Mesenchymal stem cell (in vitro differentiated cells and primary cell): ENCODE measurements around the gene ASPHD2.
"Not testable (repeated sequence)": the region's sequence is repeated elsewhere in the genome, so short reads cannot be mapped to it uniquely, and the experiment has no call there.

ENCODE experiments used
- DNase-seq: peaks from one replicate; pipeline ENCODE4 v3.0.0-alpha.2; 2013
- H2AFZ ChIP-seq: one replicate; pipeline ENCODE4 v1.6.1; 2013; ENCODE audit warnings: low read depth, mild to moderate bottlenecking, control low read depth, inconsistent platforms, low read length, moderate library complexity
- H2AK5ac ChIP-seq: 2 replicates; pipeline ENCODE4 v1.6.1; 2013; ENCODE audit warnings: low read length, moderate library complexity, mild to moderate bottlenecking, inconsistent platforms; ENCODE audit not compliant: severe bottlenecking
- H2BK120ac ChIP-seq: one replicate; pipeline ENCODE4 v1.6.1; 2013; ENCODE audit warnings: low read depth, mild to moderate bottlenecking, inconsistent platforms, low read length, moderate library complexity
- H2BK12ac ChIP-seq, 2 experiments: one replicate each; pipeline ENCODE4 v1.6.1; 2013; ENCODE audit warnings: inconsistent platforms in 2 of 2, low read length in 2 of 2, mild to moderate bottlenecking in 2 of 2, moderate library complexity in 2 of 2, control low read depth in 1 of 2
- H2BK15ac ChIP-seq: one replicate; pipeline ENCODE4 v1.6.1; 2013; ENCODE audit warnings: mild to moderate bottlenecking, low read depth, inconsistent platforms; ENCODE audit not compliant: poor library complexity, severe bottlenecking
- H2BK5ac ChIP-seq: 2 replicates; pipeline ENCODE4 v1.6.1; 2013; ENCODE audit warnings: low read depth, mild to moderate bottlenecking, low read length, control low read depth, inconsistent platforms; ENCODE audit not compliant: poor library complexity, severe bottlenecking
- H3K14ac ChIP-seq, 2 experiments: one replicate each; pipeline ENCODE4 v1.6.1; 2013; ENCODE audit warnings: inconsistent platforms in 2 of 2, low read length in 2 of 2, control low read depth in 1 of 2, mild to moderate bottlenecking in 1 of 2, moderate library complexity in 1 of 2
- H3K18ac ChIP-seq, 2 experiments: one replicate each; pipeline ENCODE4 v1.6.1; 2013; ENCODE audit warnings: inconsistent platforms in 2 of 2, low read length in 2 of 2, control low read depth in 1 of 2, low read depth in 1 of 2, mild to moderate bottlenecking in 1 of 2
- H3K23ac ChIP-seq, 2 experiments: one replicate each; pipeline ENCODE4 v1.6.1; 2013; ENCODE audit warnings: inconsistent platforms in 2 of 2, low read length in 2 of 2, mild to moderate bottlenecking in 2 of 2, moderate library complexity in 2 of 2, control low read depth in 1 of 2
- H3K27ac ChIP-seq: 2 replicates; pipeline ENCODE4 v1.5.1; 2013; ENCODE audit warnings: mild to moderate bottlenecking, moderate library complexity, low read length, control low read depth, inconsistent platforms; ENCODE audit not compliant: poor library complexity, severe bottlenecking
- H3K27me3 ChIP-seq, 2 experiments: 2 replicates each; pipeline versions ENCODE4 v1.6.1 to v1.7.0; 2013; ENCODE audit warnings: low read length in 2 of 2, mild to moderate bottlenecking in 2 of 2, moderate library complexity in 2 of 2, control low read depth in 1 of 2, inconsistent platforms in 1 of 2; ENCODE audit not compliant: control insufficient read depth in 1 of 2, insufficient read depth in 1 of 2
- H3K36me3 ChIP-seq, 2 experiments: 2 replicates each; pipeline versions ENCODE4 v1.6.1 to v1.7.0; 2013; ENCODE audit warnings: low read length in 2 of 2, control low read depth in 1 of 2, inconsistent platforms in 1 of 2, low read depth in 1 of 2, mild to moderate bottlenecking in 1 of 2; ENCODE audit not compliant: insufficient read depth in 2 of 2, control insufficient read depth in 1 of 2
- H3K4ac ChIP-seq, 2 experiments: one replicate each; pipeline ENCODE4 v1.6.1; 2013; ENCODE audit warnings: inconsistent platforms in 2 of 2, low read length in 2 of 2, mild to moderate bottlenecking in 2 of 2, moderate library complexity in 2 of 2, control low read depth in 1 of 2, low read depth in 1 of 2
- H3K4me1 ChIP-seq: 2 replicates; pipeline ENCODE4 v1.6.1; 2013; ENCODE audit warnings: low read depth, low read length, control low read depth; ENCODE audit not compliant: control insufficient read depth, insufficient read depth
- H3K4me2 ChIP-seq: 2 replicates; pipeline ENCODE4 v1.6.1; 2013; ENCODE audit warnings: low read length, mild to moderate bottlenecking, inconsistent platforms; ENCODE audit not compliant: poor library complexity, severe bottlenecking
- H3K4me3 ChIP-seq, 2 experiments: 2 replicates each; pipeline versions ENCODE4 v1.5.1 to v1.7.0; 2013; ENCODE audit warnings: low read length in 2 of 2, mild to moderate bottlenecking in 2 of 2, control low read depth in 1 of 2, low read depth in 1 of 2; ENCODE audit not compliant: insufficient read depth in 1 of 2
- H3K79me1 ChIP-seq: replicated peaks from 2 replicates; pipeline ENCODE4 v1.6.1; 2013; ENCODE audit warnings: mild to moderate bottlenecking, control low read depth, low read length, inconsistent platforms; ENCODE audit not compliant: poor library complexity, severe bottlenecking
- H3K9ac ChIP-seq: 2 replicates; pipeline ENCODE4 v1.7.0; 2013; ENCODE audit warnings: mild to moderate bottlenecking, low read length, moderate library complexity
- H3K9me3 ChIP-seq: 2 replicates; pipeline ENCODE4 v1.7.0; 2013; ENCODE audit warnings: mild to moderate bottlenecking, low read length; ENCODE audit not compliant: control insufficient read depth
- H4K8ac ChIP-seq: one replicate; pipeline ENCODE4 v1.6.1; 2013; ENCODE audit warnings: inconsistent platforms, mild to moderate bottlenecking, low read length, moderate library complexity
- H4K91ac ChIP-seq: one replicate; pipeline ENCODE4 v1.6.1; 2013; ENCODE audit warnings: mild to moderate bottlenecking, low read length, inconsistent platforms
- WGBS: methylation state at CpG from one replicate; pipeline ENCODE4 v1.1.7; 2013; ENCODE audit warnings: mixed read lengths; 5-methylcytosine and 5-hydroxymethylcytosine counted together

ASPHD2 gene

DNA sequence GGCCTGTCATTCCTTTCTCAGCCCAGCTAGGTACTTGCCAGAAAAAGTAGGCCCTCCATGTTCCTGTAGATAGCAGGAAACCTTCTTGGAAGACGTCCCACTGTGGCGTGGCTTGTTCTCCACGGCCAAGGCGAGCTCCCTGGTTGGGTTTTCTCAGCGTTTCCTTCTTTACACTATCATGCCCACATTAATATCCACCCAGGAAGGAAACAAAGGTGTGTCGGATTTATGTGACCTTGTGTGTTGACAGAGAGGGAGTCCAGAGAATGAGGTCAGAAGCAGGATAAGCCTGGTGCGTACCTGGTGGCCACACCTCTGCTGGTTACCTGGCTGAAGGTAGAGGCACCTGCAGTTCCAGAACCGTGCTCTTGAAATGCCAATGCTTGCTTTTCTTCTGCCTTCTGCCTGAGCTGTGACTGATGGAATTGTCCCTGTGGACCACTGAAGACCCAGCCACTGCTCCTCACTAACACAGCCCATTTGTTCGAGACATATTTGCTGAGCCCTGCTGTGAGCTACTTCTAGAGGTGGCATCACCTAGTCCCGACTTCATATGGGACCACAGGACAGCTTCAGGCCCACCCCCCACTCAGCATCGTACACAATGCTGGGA, 7.9 kb downstream of the ASPHD2 start:
- Histone ChIP-seq H3K79me1 (peaks cover 31% of the 10 kb centered on the region), H4K91ac (no peak overlapping the region), H4K8ac (no peak overlapping the region), H2BK12ac (no peak overlapping the region), H3K4ac (no peak overlapping the region), H3K27me3 (no peaks in the 10 kb centered on the region), H3K4me3 (no peak overlapping the region), H2BK15ac (no peak overlapping the region), H2AFZ (no peak overlapping the region), H3K4me1 (peaks cover 1% of the 10 kb centered on the region), H2BK120ac (no peak overlapping the region), H2BK5ac (no peak overlapping the region), H3K4me2 (no peak overlapping the region), H3K9me3 (no peaks in the 10 kb centered on the region), H3K36me3 (peaks cover 0 to 27% of the 10 kb centered on the region in 2 experiments), H3K23ac (no peak overlapping the region), H2AK5ac (no peak overlapping the region), H3K14ac (no peak overlapping the region), H3K9ac (no peak overlapping the region), H3K18ac (no peak overlapping the region), H3K27ac (no peak overlapping the region)
- DNase-seq, result no peak
- WGBS, result 87% methylated on average over 10 of the region's 11 CpGs

DNA sequence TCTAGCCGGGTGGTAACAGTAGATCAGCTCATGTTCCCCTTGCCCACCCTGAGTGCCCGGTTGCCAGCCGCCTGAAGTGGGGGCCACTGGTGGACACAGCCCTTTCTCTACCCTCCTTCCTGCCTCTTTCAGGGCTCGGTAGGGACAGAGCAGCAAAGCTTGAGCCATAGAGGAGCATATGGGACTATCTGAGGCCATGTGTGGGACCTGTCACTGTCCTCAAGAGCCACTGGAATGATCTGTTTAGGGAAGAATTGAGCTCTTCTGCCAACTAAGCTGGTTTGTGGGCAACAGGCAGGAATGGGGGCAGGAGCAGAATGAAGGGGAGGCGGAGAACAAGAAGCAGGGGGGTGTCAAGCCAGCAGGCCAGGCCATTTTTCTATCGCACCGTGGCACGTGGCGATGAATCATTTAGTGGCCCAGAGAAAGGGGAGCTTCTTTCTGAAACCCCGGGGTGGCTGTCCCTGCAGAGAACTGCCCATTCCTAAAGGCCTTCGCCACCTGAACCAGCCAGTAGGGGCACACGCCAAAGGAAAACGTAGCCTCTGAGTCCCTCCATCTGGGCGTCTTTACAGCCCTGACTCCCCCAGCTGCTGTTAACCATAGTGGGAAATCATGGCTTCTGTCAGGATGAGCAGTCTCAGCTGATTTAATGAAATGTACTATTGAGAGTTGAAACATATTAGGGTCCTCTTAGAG, 8.8 kb downstream of the ASPHD2 start:
- Histone ChIP-seq H2AK5ac (no peak overlapping the region), H2BK12ac (no peak overlapping the region), H3K4me3 (no peak overlapping the region), H3K18ac (no peak overlapping the region), H4K8ac (no peak overlapping the region), H3K4me2 (no peak overlapping the region), H2BK5ac (no peak overlapping the region), H2AFZ (no peak overlapping the region), H2BK15ac (no peak overlapping the region), H3K27me3 (no peaks in the 10 kb centered on the region), H3K4me1 (peaks cover 1% of the 10 kb centered on the region), H3K14ac (no peak overlapping the region), H3K79me1 (peaks cover 30% of the 10 kb centered on the region), H3K9me3 (no peaks in the 10 kb centered on the region), H3K9ac (no peak overlapping the region), H3K36me3 (peaks cover 0 to 29% of the 10 kb centered on the region in 2 experiments), H2BK120ac (no peak overlapping the region), H3K27ac (no peak overlapping the region), H3K4ac (no peak overlapping the region), H4K91ac (no peak overlapping the region), H3K23ac (no peak overlapping the region)
- DNase-seq, result no peak
- 83% methylated on average over 14 of the region's 14 CpGs for WGBS

DNA sequence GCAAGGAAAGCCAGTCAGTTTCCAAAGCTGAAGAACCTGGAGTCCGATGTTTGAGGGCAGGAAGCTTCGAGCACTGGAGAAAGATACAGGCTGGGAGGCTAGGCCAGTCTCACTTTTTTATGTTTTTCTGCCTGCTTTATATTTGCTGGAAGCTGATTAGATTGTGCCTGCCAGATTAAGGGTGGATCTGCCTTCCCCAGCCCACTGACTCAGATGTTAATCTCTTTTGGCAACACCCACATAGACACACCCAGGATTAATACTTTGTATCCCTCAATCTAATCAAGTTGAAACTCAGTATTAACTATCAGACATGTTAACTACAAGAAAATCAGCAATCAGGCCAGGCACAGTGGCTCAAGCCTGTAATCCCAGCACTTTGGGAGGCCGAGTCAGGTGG, 9.7 kb downstream of the ASPHD2 start:
- not testable (repeated sequence) for H2BK120ac ChIP-seq, H3K4ac ChIP-seq, H3K4me3 ChIP-seq, H3K9me3 ChIP-seq, H3K27ac ChIP-seq, H3K18ac ChIP-seq, H3K4me1 ChIP-seq, H3K14ac ChIP-seq, H2AK5ac ChIP-seq, H3K27me3 ChIP-seq, H2BK5ac ChIP-seq, H3K23ac ChIP-seq, DNase-seq, H2BK15ac ChIP-seq, H3K4me2 ChIP-seq, H2AFZ ChIP-seq, H4K91ac ChIP-seq, H2BK12ac ChIP-seq, H4K8ac ChIP-seq
- Histone ChIP-seq H3K9ac (peak overlapping the region; percentile 10), H3K79me1 (peaks cover 27% of the 10 kb centered on the region), H3K36me3 (peaks cover 0 to 30% of the 10 kb centered on the region in 2 experiments)
- 96% methylated on average over 3 of the region's 3 CpGs for WGBS

DNA sequence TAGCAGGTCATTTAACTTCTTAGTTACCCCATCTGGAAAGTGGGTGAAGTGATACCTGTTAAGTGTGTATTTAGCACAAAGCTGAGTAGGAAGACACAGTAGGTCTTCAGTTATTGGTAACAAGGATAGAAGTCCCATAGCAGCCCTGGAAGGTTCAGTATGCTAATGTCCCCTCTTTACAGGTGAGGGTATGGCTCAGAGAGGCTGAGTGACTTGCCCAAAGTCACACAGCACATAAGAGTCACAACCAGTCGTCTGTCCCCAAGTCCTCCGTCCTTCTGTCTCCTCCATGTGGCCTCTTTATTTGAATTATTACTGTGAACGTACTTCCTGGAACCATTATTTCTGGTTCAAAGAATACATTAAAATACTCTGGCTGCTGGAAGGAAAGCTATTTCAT, 10.5 kb downstream of the ASPHD2 start:
- Histone ChIP-seq H2BK15ac (no peak overlapping the region), H2BK120ac (no peak overlapping the region), H3K4me1 (peaks cover 1% of the 10 kb centered on the region), H4K8ac (no peak overlapping the region), H3K27ac (no peak overlapping the region), H3K79me1 (peaks cover 23% of the 10 kb centered on the region), H3K9ac (no peak overlapping the region), H2AFZ (no peak overlapping the region), H4K91ac (no peak overlapping the region), H2AK5ac (no peak overlapping the region), H2BK5ac (no peak overlapping the region), H3K4me3 (no peak overlapping the region), H3K36me3 (peaks cover 0 to 25% of the 10 kb centered on the region in 2 experiments), H3K4me2 (no peak overlapping the region), H3K4ac (no peak overlapping the region), H3K23ac (no peak overlapping the region), H2BK12ac (no peak overlapping the region), H3K18ac (no peak overlapping the region), H3K9me3 (no peaks in the 10 kb centered on the region), H3K14ac (no peak overlapping the region), H3K27me3 (no peaks in the 10 kb centered on the region)
- no peak for DNase-seq
- WGBS, result 82% methylated on average over 2 of the region's 3 CpGs
